Peyer's patch (tissue), 4 donors: ENCODE results near the gene RIPOR1. TPM values are rescaled to one million over a fixed set of nuclear protein-coding genes. Genes with fewer than 3 reads are reported as not detected.
A peak's percentile ranks its signal among the peaks of the same experiment; 100 is the strongest.

Source experiments
- DNase-seq, 3 donors: peaks; one replicate each; pipeline ENCODE4 v3.0.0-alpha.2; 2017 to 2019
- H3K27ac ChIP-seq, 4 donors: fragments of 200-600 bp; sonication (generic); one replicate each; pipeline ENCODE4 v1.5.1; 2016 to 2019
- H3K27me3 ChIP-seq, 2 donors: fragments of 200-600 bp; sonication (generic); one replicate each; pipeline ENCODE4 v1.5.1; 2019
- H3K36me3 ChIP-seq, 3 donors: fragments of 200-600 bp; sonication (generic); one replicate each; pipeline ENCODE4 v1.5.1; 2016 to 2019
- H3K4me1 ChIP-seq, 4 donors: fragments of 200-600 bp; sonication (generic); one replicate each; pipeline ENCODE4 v1.5.1; 2016 to 2019
- H3K4me3 ChIP-seq, 4 donors: fragments of 200-600 bp; sonication (generic); 1 replicate in 3 of 4; 2 replicates in 1 of 4; pipeline ENCODE4 v1.5.1; 2016 to 2019; ENCODE audit warnings: mild to moderate bottlenecking in 1 of 4
- H3K9me3 ChIP-seq, 4 donors: fragments of 200-600 bp; sonication (generic); one replicate each; pipeline ENCODE4 v1.5.1; 2016 to 2019; ENCODE audit warnings: mild to moderate bottlenecking in 1 of 4
- CTCF ChIP-seq, 6 experiments: fragments of 450-650 bp in 4 of 6; fragments of 200-600 bp in 2 of 6; sonication (generic) in 1 of 6; IDR thresholded peaks; one replicate each; pipeline ENCODE4 v1.5.1; 2017 to 2019; ENCODE audit warnings: antibody characterized with exemption in 6 of 6, mild to moderate bottlenecking in 3 of 6, moderate library complexity in 1 of 6
- POLR2A ChIP-seq, 2 donors: fragments of 450-650 bp; IDR thresholded peaks; one replicate each; pipeline ENCODE4 v1.5.1; 2017; ENCODE audit warnings: antibody characterized with exemption in 2 of 2, mild to moderate bottlenecking in 2 of 2, moderate library complexity in 2 of 2
- total RNA-seq, 4 donors: library from RNA; depleted of rRNA; stranded (reverse); fragments of >200 nt; gene quantifications; one replicate each; pipeline ENCODE4 v1.1.0, GENCODE V29; 2016

Gene RIPOR1
- total RNA-seq, 4 donors from 2014 or later = 10.5 to 70.1 (median 42.5) TPM

- TF ChIP-seq POLR2A (IDR thresholded peaks at IDR 0.05) (peak in 1 of 2 donors; percentile 32), CTCF (IDR thresholded peaks at IDR 0.05) (peak; percentile 74 to 99 (median 98))
- Histone ChIP-seq H3K4me3 (peak overlapping the region; percentile 35 to 57 (median 48)), H3K36me3 (no peaks in the 10 kb centered on the region), H3K9me3 (no peaks in the 10 kb centered on the region), H3K27me3 (no peaks in the 10 kb centered on the region), H3K4me1 (peaks cover 0 to 12% (median 6%) of the 10 kb centered on the region in 4 donors), H3K27ac (peak overlapping the region; percentile 87 to 94 (median 90))
- DNase-seq = peak; percentile 97 to 99 (median 98)
Observed at GRCh38 chr16:67521095-67521804, 7.4 kb upstream of the RIPOR1 start.

- no peak for TF ChIP-seq POLR2A (IDR thresholded peaks at IDR 0.05)
- TF ChIP-seq CTCF (IDR thresholded peaks at IDR 0.05) = no peak
- DNase-seq = no peak
- H3K36me3 ChIP-seq = no peaks in the 10 kb centered on the region
- peaks cover 0 to 8% of the 10 kb centered on the region in 2 donors for H3K27me3 ChIP-seq
- H3K27ac ChIP-seq = no peak overlapping the region
- H3K9me3 ChIP-seq = no peaks in the 10 kb centered on the region
- H3K4me3 ChIP-seq = no peak overlapping the region
- H3K4me1 ChIP-seq = peaks cover 0 to 24% (median 5%) of the 10 kb centered on the region in 4 donors
Observed at GRCh38 chr16:67525176-67525860, 3.3 kb upstream of the RIPOR1 start.

- H3K27ac ChIP-seq = no peak overlapping the region
- TF ChIP-seq CTCF (IDR thresholded peaks at IDR 0.05) (no peak), POLR2A (IDR thresholded peaks at IDR 0.05) (no peak)
- no peak for DNase-seq
- no peaks in the 10 kb centered on the region for H3K36me3 ChIP-seq
- H3K4me3 ChIP-seq = no peak overlapping the region
- peaks cover 0 to 30% (median 4%) of the 10 kb centered on the region in 4 donors for H3K4me1 ChIP-seq
- peaks cover 0 to 14% of the 10 kb centered on the region in 2 donors for H3K27me3 ChIP-seq
- H3K9me3 ChIP-seq = no peaks in the 10 kb centered on the region
Observed at GRCh38 chr16:67526149-67526791, 2.4 kb upstream of the RIPOR1 start.

GRCh38 chr16:67528870-67529581 lies 397 bp downstream of the RIPOR1 start:
- Histone ChIP-seq H3K4me1 (peaks cover 0 to 25% (median 9%) of the 10 kb centered on the region in 4 donors), H3K27me3 (peaks cover 0 to 14% of the 10 kb centered on the region in 2 donors), H3K4me3 (peak overlapping the region; percentile 66 to 78 (median 74)), H3K27ac (peak overlapping the region; percentile 76 to 93 (median 82)), H3K9me3 (no peaks in the 10 kb centered on the region), H3K36me3 (no peaks in the 10 kb centered on the region)
- DNase-seq = peak in 1 of 3 donors; percentile 64
- TF ChIP-seq POLR2A (IDR thresholded peaks at IDR 0.05) = no peak
- TF ChIP-seq CTCF (IDR thresholded peaks at IDR 0.05) = no peak

GRCh38 chr16:67529582-67530012 lies 968 bp downstream of the RIPOR1 start:
- DNase-seq = peak in 1 of 3 donors; percentile 50
- Histone ChIP-seq H3K4me3 (peak overlapping the region; percentile 66 to 78 (median 74)), H3K27ac (peak overlapping the region; percentile 76 to 93 (median 82)), H3K27me3 (peaks cover 0 to 14% of the 10 kb centered on the region in 2 donors), H3K36me3 (no peaks in the 10 kb centered on the region), H3K9me3 (no peaks in the 10 kb centered on the region), H3K4me1 (peaks cover 0 to 25% (median 9%) of the 10 kb centered on the region in 4 donors)
- no peak for TF ChIP-seq CTCF (IDR thresholded peaks at IDR 0.05)
- TF ChIP-seq POLR2A (IDR thresholded peaks at IDR 0.05) = no peak
